GM23338 (cell line): ENCODE data around the gene NCAPH2. TPM values are rescaled to one million over a fixed set of nuclear protein-coding genes. Genes with fewer than 3 reads are reported as not detected.

Experiments
- CREB1 ChIP-seq: fragments of 250-450 bp; sonication (Bioruptor Pico); IDR thresholded peaks from 2 replicates; pipeline ENCODE4 v1.5.0; 2020; ENCODE audit warnings: low read depth, mild to moderate bottlenecking, moderate library complexity
- EZH2 ChIP-seq: fragments of 200-600 bp; sonication (generic); IDR thresholded peaks from one replicate; pipeline ENCODE4 v1.8.0; 2017; ENCODE audit warnings: antibody characterized with exemption, mild to moderate bottlenecking, low read depth; ENCODE audit not compliant: unreplicated experiment
- NANOG ChIP-seq: IDR thresholded peaks from 2 replicates; pipeline ENCODE4 v1.6.1; 2016; ENCODE audit warnings: antibody characterized with exemption, borderline replicate concordance
- STAT1 ChIP-seq: IDR thresholded peaks from one replicate; pipeline ENCODE4 v1.6.1; 2016; ENCODE audit warnings: antibody characterized with exemption; ENCODE audit not compliant: unreplicated experiment
- ZNF331 ChIP-seq: fragments of 250-450 bp; sonication (Bioruptor Pico); IDR thresholded peaks from 2 replicates; pipeline ENCODE4 v1.5.0; 2020; ENCODE audit warnings: low read depth, mild to moderate bottlenecking, moderate library complexity
- polyA plus RNA-seq: library from polyadenylated mRNA; unstranded; fragments of >200 nt; fragmentation: Nextera tagmentation; extraction: Ambion mirVana; gene quantifications from 2 replicates; pipeline ENCODE4 v1.2.1, GENCODE V29; 2016
- total RNA-seq: library from RNA; depleted of rRNA; stranded (reverse); fragments of >200 nt; shearing (Covaris generic); gene quantifications from 2 replicates; pipeline ENCODE4 v1.2.3, GENCODE V29; 2014
- TF ChIP-seq, protein P1 (sequence below): fragments of 250-450 bp; sonication (Bioruptor Pico); IDR thresholded peaks from 2 replicates; pipeline ENCODE4 v1.5.0; 2020; ENCODE audit warnings: mild to moderate bottlenecking, moderate library complexity
- TF ChIP-seq, protein P2 (sequence below), 2 experiments: fragments of 200-600 bp in 1 of 2; sonication (generic) in 1 of 2; conservative IDR thresholded peaks; 2 replicates each; pipeline versions ENCODE4 v1.5.1 to v1.6.1; 2016 to 2017; ENCODE audit warnings: antibody characterized with exemption in 2 of 2, low read depth in 2 of 2, mild to moderate bottlenecking in 2 of 2, moderate library complexity in 1 of 2

NCAPH2 gene
- total and polyA plus RNA-seq, 2 experiments from 2014 or later: 52.2 to 76.1 TPM

DNA sequence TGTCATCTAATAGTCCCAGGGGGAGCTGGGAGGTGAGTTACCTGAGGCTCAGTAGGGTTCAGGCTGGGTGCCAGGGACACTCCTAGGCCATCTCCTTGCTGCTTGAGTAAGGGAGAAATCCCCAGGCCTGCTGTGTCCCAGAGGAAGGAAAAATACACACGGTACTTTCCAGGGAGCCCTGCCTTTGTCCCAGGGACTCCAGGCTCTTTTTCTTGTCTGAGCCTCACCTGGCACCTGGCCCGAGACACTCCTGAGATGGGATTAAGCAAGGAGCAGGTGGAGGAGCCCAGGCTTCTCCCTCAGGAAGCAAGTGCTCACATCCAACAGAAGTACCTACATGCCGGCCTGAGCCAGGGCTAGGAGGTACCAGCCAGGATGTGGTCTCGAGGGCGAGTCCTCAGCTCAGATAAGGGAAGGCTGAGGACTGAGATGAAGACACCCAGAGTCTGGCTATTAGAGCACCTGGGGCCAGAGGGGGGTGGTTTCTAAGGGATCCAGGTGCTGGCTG is 36.8 kb downstream of the NCAPH2 start (continued):
- TF ChIP-seq, protein P1, sequence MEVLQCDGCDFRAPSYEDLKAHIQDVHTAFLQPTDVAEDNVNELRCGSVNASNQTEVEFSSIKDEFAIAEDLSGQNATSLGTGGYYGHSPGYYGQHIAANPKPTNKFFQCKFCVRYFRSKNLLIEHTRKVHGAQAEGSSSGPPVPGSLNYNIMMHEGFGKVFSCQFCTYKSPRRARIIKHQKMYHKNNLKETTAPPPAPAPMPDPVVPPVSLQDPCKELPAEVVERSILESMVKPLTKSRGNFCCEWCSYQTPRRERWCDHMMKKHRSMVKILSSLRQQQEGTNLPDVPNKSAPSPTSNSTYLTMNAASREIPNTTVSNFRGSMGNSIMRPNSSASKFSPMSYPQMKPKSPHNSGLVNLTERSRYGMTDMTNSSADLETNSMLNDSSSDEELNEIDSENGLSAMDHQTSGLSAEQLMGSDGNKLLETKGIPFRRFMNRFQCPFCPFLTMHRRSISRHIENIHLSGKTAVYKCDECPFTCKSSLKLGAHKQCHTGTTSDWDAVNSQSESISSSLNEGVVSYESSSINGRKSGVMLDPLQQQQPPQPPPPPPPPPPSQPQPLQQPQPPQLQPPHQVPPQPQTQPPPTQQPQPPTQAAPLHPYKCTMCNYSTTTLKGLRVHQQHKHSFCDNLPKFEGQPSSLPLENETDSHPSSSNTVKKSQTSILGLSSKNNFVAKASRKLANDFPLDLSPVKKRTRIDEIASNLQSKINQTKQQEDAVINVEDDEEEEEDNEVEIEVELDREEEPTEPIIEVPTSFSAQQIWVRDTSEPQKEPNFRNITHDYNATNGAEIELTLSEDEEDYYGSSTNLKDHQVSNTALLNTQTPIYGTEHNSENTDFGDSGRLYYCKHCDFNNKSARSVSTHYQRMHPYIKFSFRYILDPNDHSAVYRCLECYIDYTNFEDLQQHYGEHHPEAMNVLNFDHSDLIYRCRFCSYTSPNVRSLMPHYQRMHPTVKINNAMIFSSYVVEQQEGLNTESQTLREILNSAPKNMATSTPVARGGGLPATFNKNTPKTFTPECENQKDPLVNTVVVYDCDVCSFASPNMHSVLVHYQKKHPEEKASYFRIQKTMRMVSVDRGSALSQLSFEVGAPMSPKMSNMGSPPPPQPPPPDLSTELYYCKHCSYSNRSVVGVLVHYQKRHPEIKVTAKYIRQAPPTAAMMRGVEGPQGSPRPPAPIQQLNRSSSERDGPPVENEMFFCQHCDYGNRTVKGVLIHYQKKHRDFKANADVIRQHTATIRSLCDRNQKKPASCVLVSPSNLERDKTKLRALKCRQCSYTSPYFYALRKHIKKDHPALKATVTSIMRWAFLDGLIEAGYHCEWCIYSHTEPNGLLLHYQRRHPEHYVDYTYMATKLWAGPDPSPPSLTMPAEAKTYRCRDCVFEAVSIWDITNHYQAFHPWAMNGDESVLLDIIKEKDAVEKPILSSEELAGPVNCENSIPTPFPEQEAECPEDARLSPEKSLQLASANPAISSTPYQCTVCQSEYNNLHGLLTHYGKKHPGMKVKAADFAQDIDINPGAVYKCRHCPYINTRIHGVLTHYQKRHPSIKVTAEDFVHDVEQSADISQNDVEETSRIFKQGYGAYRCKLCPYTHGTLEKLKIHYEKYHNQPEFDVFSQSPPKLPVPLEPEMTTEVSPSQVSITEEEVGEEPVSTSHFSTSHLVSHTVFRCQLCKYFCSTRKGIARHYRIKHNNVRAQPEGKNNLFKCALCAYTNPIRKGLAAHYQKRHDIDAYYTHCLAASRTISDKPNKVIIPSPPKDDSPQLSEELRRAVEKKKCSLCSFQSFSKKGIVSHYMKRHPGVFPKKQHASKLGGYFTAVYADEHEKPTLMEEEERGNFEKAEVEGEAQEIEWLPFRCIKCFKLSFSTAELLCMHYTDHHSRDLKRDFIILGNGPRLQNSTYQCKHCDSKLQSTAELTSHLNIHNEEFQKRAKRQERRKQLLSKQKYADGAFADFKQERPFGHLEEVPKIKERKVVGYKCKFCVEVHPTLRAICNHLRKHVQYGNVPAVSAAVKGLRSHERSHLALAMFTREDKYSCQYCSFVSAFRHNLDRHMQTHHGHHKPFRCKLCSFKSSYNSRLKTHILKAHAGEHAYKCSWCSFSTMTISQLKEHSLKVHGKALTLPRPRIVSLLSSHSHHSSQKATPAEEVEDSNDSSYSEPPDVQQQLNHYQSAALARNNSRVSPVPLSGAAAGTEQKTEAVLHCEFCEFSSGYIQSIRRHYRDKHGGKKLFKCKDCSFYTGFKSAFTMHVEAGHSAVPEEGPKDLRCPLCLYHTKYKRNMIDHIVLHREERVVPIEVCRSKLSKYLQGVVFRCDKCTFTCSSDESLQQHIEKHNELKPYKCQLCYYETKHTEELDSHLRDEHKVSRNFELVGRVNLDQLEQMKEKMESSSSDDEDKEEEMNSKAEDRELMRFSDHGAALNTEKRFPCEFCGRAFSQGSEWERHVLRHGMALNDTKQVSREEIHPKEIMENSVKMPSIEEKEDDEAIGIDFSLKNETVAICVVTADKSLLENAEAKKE (CRISPR knock-in tag): no peak
- TF ChIP-seq, protein P2, sequence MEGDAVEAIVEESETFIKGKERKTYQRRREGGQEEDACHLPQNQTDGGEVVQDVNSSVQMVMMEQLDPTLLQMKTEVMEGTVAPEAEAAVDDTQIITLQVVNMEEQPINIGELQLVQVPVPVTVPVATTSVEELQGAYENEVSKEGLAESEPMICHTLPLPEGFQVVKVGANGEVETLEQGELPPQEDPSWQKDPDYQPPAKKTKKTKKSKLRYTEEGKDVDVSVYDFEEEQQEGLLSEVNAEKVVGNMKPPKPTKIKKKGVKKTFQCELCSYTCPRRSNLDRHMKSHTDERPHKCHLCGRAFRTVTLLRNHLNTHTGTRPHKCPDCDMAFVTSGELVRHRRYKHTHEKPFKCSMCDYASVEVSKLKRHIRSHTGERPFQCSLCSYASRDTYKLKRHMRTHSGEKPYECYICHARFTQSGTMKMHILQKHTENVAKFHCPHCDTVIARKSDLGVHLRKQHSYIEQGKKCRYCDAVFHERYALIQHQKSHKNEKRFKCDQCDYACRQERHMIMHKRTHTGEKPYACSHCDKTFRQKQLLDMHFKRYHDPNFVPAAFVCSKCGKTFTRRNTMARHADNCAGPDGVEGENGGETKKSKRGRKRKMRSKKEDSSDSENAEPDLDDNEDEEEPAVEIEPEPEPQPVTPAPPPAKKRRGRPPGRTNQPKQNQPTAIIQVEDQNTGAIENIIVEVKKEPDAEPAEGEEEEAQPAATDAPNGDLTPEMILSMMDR (conservative IDR thresholded peaks at IDR 0.05; ENCODE audit: low read depth in 2 of 2): no peak
- no peak for TF ChIP-seq NANOG
- no peak for TF ChIP-seq EZH2
- TF ChIP-seq ZNF331: no peak
- no peak for TF ChIP-seq CREB1 (CRISPR knock-in tag)
- TF ChIP-seq STAT1: no peak
